ENCODE data around the gene METTL8.

DNA sequence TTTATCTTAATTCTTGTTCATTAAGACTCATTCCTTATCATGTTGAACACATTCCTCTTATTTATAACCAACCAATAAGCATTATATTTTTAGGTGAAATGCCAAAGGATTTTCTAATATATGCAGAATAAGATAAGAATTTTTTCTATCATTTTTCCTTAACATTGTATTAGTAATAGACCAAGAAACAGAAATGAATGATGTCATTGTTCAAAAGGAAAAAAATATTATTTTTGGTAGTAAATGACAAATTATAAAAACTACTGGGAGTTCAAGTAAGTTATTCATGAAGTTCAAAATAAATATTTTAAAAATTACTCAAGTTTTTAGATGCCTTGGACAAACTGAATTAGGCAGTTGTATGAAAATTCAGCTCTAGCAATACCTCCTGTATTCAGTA, 25.7 kb upstream of the METTL8 start:
- TF ChIP-seq, protein P1, sequence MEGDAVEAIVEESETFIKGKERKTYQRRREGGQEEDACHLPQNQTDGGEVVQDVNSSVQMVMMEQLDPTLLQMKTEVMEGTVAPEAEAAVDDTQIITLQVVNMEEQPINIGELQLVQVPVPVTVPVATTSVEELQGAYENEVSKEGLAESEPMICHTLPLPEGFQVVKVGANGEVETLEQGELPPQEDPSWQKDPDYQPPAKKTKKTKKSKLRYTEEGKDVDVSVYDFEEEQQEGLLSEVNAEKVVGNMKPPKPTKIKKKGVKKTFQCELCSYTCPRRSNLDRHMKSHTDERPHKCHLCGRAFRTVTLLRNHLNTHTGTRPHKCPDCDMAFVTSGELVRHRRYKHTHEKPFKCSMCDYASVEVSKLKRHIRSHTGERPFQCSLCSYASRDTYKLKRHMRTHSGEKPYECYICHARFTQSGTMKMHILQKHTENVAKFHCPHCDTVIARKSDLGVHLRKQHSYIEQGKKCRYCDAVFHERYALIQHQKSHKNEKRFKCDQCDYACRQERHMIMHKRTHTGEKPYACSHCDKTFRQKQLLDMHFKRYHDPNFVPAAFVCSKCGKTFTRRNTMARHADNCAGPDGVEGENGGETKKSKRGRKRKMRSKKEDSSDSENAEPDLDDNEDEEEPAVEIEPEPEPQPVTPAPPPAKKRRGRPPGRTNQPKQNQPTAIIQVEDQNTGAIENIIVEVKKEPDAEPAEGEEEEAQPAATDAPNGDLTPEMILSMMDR (IDR thresholded peaks at IDR 0.05): no peak
- TF ChIP-seq POLR2A (IDR thresholded peaks at IDR 0.05): no peak

Measured in thyroid gland (tissue), 4 donors.